ENCODE measurements around the gene PCDHGB2. TPM values are rescaled to one million over a fixed set of nuclear protein-coding genes. Genes with fewer than 3 reads are reported as not detected.
A peak's percentile ranks its signal among the peaks of the same experiment; 100 is the strongest.
"Not testable (repeated sequence)": the region's sequence is repeated elsewhere in the genome, so short reads cannot be mapped to it uniquely, and the experiment has no call there.

The PCDHGB2 gene
- total and polyA plus RNA-seq, 5 experiments from 2014 or later = 0.06 to 0.81 (median 0.47) TPM; not detected in 2

- DNase-seq, H3K4me3 Mint-ChIP-seq, H3K27ac Mint-ChIP-seq, H3K4me1 Mint-ChIP-seq, ATAC-seq, POLR2A ChIA-PET: not testable (repeated sequence)
- peaks cover 23 to 94% (median 54%) of the 10 kb centered on the region in 9 donors for H3K9me3 Mint-ChIP-seq
- H3K36me3 Mint-ChIP-seq = peaks cover 17 to 74% (median 61%) of the 10 kb centered on the region in 3 donors
- H3K27me3 Mint-ChIP-seq = peaks cover 44 to 92% (median 77%) of the 10 kb centered on the region in 5 donors
Observed at GRCh38 chr5:141332571-141332970, 27.2 kb upstream of the PCDHGB2 start.

GRCh38 chr5:141338538-141339306 lies 21.1 kb upstream of the PCDHGB2 start, which contains the start of gene PCDHGA2:
Gene PCDHGA2, plus strand, starts transcription at chr5:141338760.
- no peak within 1 kb of the TSS for H3K27ac Mint-ChIP-seq
- peaks cover 60 to 94% (median 82%) of the 10 kb centered on the region in 5 donors for H3K27me3 Mint-ChIP-seq
- peaks cover 33 to 96% (median 74%) of the 10 kb centered on the region in 9 donors for H3K9me3 Mint-ChIP-seq
- H3K36me3 Mint-ChIP-seq = peaks cover 26 to 79% (median 56%) of the 10 kb centered on the region in 3 donors
- no peak for ATAC-seq
- H3K4me3 Mint-ChIP-seq = no peak within 1 kb of the TSS
- DNase-seq = no peak
- POLR2A ChIA-PET = no interaction called here
- H3K4me1 Mint-ChIP-seq = peaks cover 0 to 1% (median 0%) of the 10 kb centered on the region in 4 donors

GRCh38 chr5:141340781-141341354 lies 18.9 kb upstream of the PCDHGB2 start:
- ATAC-seq, DNase-seq, H3K4me1 Mint-ChIP-seq, H3K27ac Mint-ChIP-seq, POLR2A ChIA-PET: not testable (repeated sequence)
- Mint-ChIP-seq H3K9me3 (peaks cover 29 to 93% (median 56%) of the 10 kb centered on the region in 9 donors), H3K27me3 (peaks cover 57 to 93% (median 76%) of the 10 kb centered on the region in 5 donors), H3K4me3 (peak overlapping the region in 1 of 10 donors; percentile 48), H3K36me3 (peaks cover 28 to 73% (median 55%) of the 10 kb centered on the region in 3 donors)

- no peak for ATAC-seq
- peak overlapping the region in 1 of 10 donors; percentile 12 for H3K4me3 Mint-ChIP-seq
- peaks cover 32 to 71% (median 52%) of the 10 kb centered on the region in 3 donors for H3K36me3 Mint-ChIP-seq
- POLR2A ChIA-PET = no interaction called here
- peaks cover 55 to 93% (median 66%) of the 10 kb centered on the region in 5 donors for H3K27me3 Mint-ChIP-seq
- no peak overlapping the region for H3K27ac Mint-ChIP-seq
- no peak for DNase-seq
- H3K9me3 Mint-ChIP-seq = peaks cover 21 to 90% (median 50%) of the 10 kb centered on the region in 9 donors
- no peaks in the 10 kb centered on the region for H3K4me1 Mint-ChIP-seq
Observed at GRCh38 chr5:141342773-141343172, 17.0 kb upstream of the PCDHGB2 start.

GRCh38 chr5:141343242-141343952 lies 16.4 kb upstream of the PCDHGB2 start, which contains the start of gene PCDHGA3:
Gene PCDHGA3, plus strand, starts transcription at chr5:141343829. Its CDS starts 205 bp downstream, at chr5:141344034.
- Mint-ChIP-seq H3K9me3 (peaks cover 15 to 88% (median 48%) of the 10 kb centered on the region in 9 donors), H3K27ac (no peak within 1 kb of the TSS)
- no peak for ATAC-seq

GRCh38 chr5:141343953-141344463 lies 15.8 kb upstream of the PCDHGB2 start:
- H3K4me3 Mint-ChIP-seq = peak overlapping the region in 8 of 10 donors; percentile 2 to 48 (median 35)
- POLR2A ChIA-PET = no interaction called here
- ATAC-seq (no peak), DNase-seq (no peak)
- H3K27me3 Mint-ChIP-seq = peaks cover 54 to 93% (median 65%) of the 10 kb centered on the region in 5 donors
- H3K9me3 Mint-ChIP-seq = peaks cover 14 to 88% (median 48%) of the 10 kb centered on the region in 9 donors
- H3K36me3 Mint-ChIP-seq = peaks cover 27 to 61% (median 47%) of the 10 kb centered on the region in 3 donors
- no peak overlapping the region for H3K27ac Mint-ChIP-seq
- H3K4me1 Mint-ChIP-seq = no peaks in the 10 kb centered on the region

More at GRCh38 chr5:141343242-141343952, 16.4 kb upstream of the PCDHGB2 start, which contains the start of gene PCDHGA3:
- peaks cover 27 to 66% (median 47%) of the 10 kb centered on the region in 3 donors for H3K36me3 Mint-ChIP-seq
- peak within 1 kb of the TSS in 8 of 10 donors; percentile 2 to 48 (median 35) for H3K4me3 Mint-ChIP-seq
- H3K4me1 Mint-ChIP-seq = no peaks in the 10 kb centered on the region
- H3K27me3 Mint-ChIP-seq = peaks cover 52 to 93% (median 64%) of the 10 kb centered on the region in 5 donors
- POLR2A ChIA-PET = no interaction called here
- DNase-seq = no peak

- Mint-ChIP-seq H3K9me3 (peaks cover 11 to 88% (median 43%) of the 10 kb centered on the region in 9 donors), H3K27me3 (peaks cover 54 to 96% (median 73%) of the 10 kb centered on the region in 5 donors), H3K27ac (no peak overlapping the region), H3K4me1 (no peaks in the 10 kb centered on the region), H3K36me3 (peaks cover 30 to 67% (median 41%) of the 10 kb centered on the region in 3 donors), H3K4me3 (no peak overlapping the region)
- no peak for ATAC-seq
- DNase-seq = no peak
- POLR2A ChIA-PET = no interaction called here
Observed at GRCh38 chr5:141345327-141345726, 14.5 kb upstream of the PCDHGB2 start.

GRCh38 chr5:141346017-141346416 lies 13.8 kb upstream of the PCDHGB2 start:
- H3K4me3 Mint-ChIP-seq, H3K27ac Mint-ChIP-seq, ATAC-seq, H3K4me1 Mint-ChIP-seq, DNase-seq, POLR2A ChIA-PET: not testable (repeated sequence)
- peaks cover 28 to 68% (median 43%) of the 10 kb centered on the region in 3 donors for H3K36me3 Mint-ChIP-seq
- H3K9me3 Mint-ChIP-seq = peaks cover 11 to 90% (median 44%) of the 10 kb centered on the region in 9 donors
- H3K27me3 Mint-ChIP-seq = peaks cover 59 to 96% (median 77%) of the 10 kb centered on the region in 5 donors

GRCh38 chr5:141349917-141350619 lies 9.7 kb upstream of the PCDHGB2 start, which contains the start of gene PCDHGB1:
Gene PCDHGB1, plus strand, starts transcription at chr5:141350099. Its CDS starts 162 bp downstream, at chr5:141350261.
- Mint-ChIP-seq H3K9me3 (peaks cover 7 to 81% (median 38%) of the 10 kb centered on the region in 9 donors), H3K27ac (no peak within 1 kb of the TSS), H3K36me3 (peaks cover 24 to 50% (median 28%) of the 10 kb centered on the region in 3 donors), H3K4me1 (peaks cover 0 to 2% (median 0%) of the 10 kb centered on the region in 4 donors), H3K27me3 (peaks cover 45 to 96% (median 70%) of the 10 kb centered on the region in 5 donors), H3K4me3 (peak within 1 kb of the TSS in 8 of 10 donors; percentile 12 to 76 (median 58))
- DNase-seq (peak in 3 of 10 donors; percentile 10 to 30 (median 28)), ATAC-seq (peak in 1 of 2 donors; percentile 56)
- POLR2A ChIA-PET = no interaction called here

GRCh38 chr5:141351591-141351990 lies 8.2 kb upstream of the PCDHGB2 start:
- DNase-seq (no peak), ATAC-seq (no peak)
- peaks cover 0 to 2% (median 0%) of the 10 kb centered on the region in 4 donors for H3K4me1 Mint-ChIP-seq
- no peak overlapping the region for H3K27ac Mint-ChIP-seq
- no peak overlapping the region for H3K4me3 Mint-ChIP-seq
- POLR2A ChIA-PET = no interaction called here
- H3K9me3 Mint-ChIP-seq = peaks cover 7 to 85% (median 40%) of the 10 kb centered on the region in 9 donors
- peaks cover 44 to 96% (median 74%) of the 10 kb centered on the region in 5 donors for H3K27me3 Mint-ChIP-seq
- H3K36me3 Mint-ChIP-seq = peaks cover 18 to 54% (median 26%) of the 10 kb centered on the region in 3 donors

- Mint-ChIP-seq H3K4me3 (peak within 1 kb of the TSS in 8 of 10 donors; percentile 6 to 58 (median 30)), H3K36me3 (peaks cover 16 to 54% (median 21%) of the 10 kb centered on the region in 3 donors), H3K27ac (no peak within 1 kb of the TSS), H3K27me3 (peaks cover 39 to 99% (median 72%) of the 10 kb centered on the region in 5 donors), H3K9me3 (peaks cover 6 to 81% (median 49%) of the 10 kb centered on the region in 9 donors), H3K4me1 (peaks cover 0 to 5% (median 2%) of the 10 kb centered on the region in 4 donors)
- POLR2A ChIA-PET = no interaction called here
- peak in 1 of 2 donors; percentile 27 for ATAC-seq
- DNase-seq = no peak
Observed at GRCh38 chr5:141354900-141355469, 4.8 kb upstream of the PCDHGB2 start, which contains the start of gene PCDHGA4. Gene PCDHGA4, plus strand, starts transcription at chr5:141355021. Its CDS starts 87 bp downstream, at chr5:141355108.

Measured in naive thymus-derived CD8-positive, alpha-beta T cell (primary cell).